DND-41 (cell line): ENCODE results near the gene RETREG2.

Source experiments
- ATAC-seq: fragments of 200-7000 bp; cut with Tn5 transposase; 3 replicates; pipeline ENCODE4 v1.9.1; 2021; ENCODE audit warnings: low read depth; ENCODE audit not compliant: insufficient read depth
- DNase-seq: peaks from one replicate; pipeline ENCODE4 v3.0.0-alpha.2; 2020
- H2AFZ ChIP-seq: 2 replicates; pipeline ENCODE4 v1.6.0; 2012; ENCODE audit warnings: low read depth, low read length
- H3K27ac ChIP-seq: 2 replicates; pipeline ENCODE4 v1.5.1; 2012; ENCODE audit warnings: low read length, inconsistent platforms
- H3K27me3 ChIP-seq: fragments of 200-600 bp; sonication (generic); 2 replicates; pipeline ENCODE4 v1.6.0; 2012; ENCODE audit warnings: low read length, mild to moderate bottlenecking, inconsistent platforms; ENCODE audit not compliant: insufficient read depth, poor library complexity
- H3K36me3 ChIP-seq: 2 replicates; pipeline ENCODE4 v1.5.1; 2012; ENCODE audit warnings: low read length, inconsistent platforms; ENCODE audit not compliant: insufficient read depth
- H3K4me1 ChIP-seq: 2 replicates; pipeline ENCODE4 v1.5.1; 2012; ENCODE audit warnings: mild to moderate bottlenecking, low read length; ENCODE audit not compliant: insufficient read depth
- H3K4me2 ChIP-seq: 2 replicates; pipeline ENCODE4 v1.6.0; 2012; ENCODE audit warnings: mild to moderate bottlenecking, moderate library complexity, low read length, inconsistent platforms; ENCODE audit not compliant: insufficient read depth
- H3K4me3 ChIP-seq, 2 experiments: fragments of 200-600 bp in 1 of 2; shearing (Covaris generic) in 1 of 2; 2 replicates each; pipeline ENCODE4 v1.5.1; 2012 to 2016; ENCODE audit warnings: inconsistent platforms in 2 of 2, low read length in 2 of 2, mild to moderate bottlenecking in 2 of 2, low read depth in 1 of 2, moderate library complexity in 1 of 2
- H3K79me2 ChIP-seq: 2 replicates; pipeline ENCODE4 v1.6.0; 2012; ENCODE audit warnings: low read length, inconsistent platforms; ENCODE audit not compliant: insufficient read depth
- H3K9ac ChIP-seq: 2 replicates; pipeline ENCODE4 v1.6.0; 2012; ENCODE audit warnings: low read depth, mild to moderate bottlenecking, inconsistent platforms, low read length, moderate library complexity
- H3K9me3 ChIP-seq: 2 replicates; pipeline ENCODE4 v1.5.1; 2012; ENCODE audit warnings: low read length, moderate library complexity, mild to moderate bottlenecking, inconsistent platforms; ENCODE audit not compliant: insufficient read depth, severe bottlenecking
- H4K20me1 ChIP-seq: 2 replicates; pipeline ENCODE4 v1.6.0; 2012; ENCODE audit warnings: low read length; ENCODE audit not compliant: insufficient read depth
- CTCF ChIP-seq: IDR thresholded peaks from 2 replicates; pipeline ENCODE4 v1.5.1; 2012; ENCODE audit warnings: borderline replicate concordance, low read length, moderate library complexity, mild to moderate bottlenecking; ENCODE audit not compliant: poor library complexity, severe bottlenecking; ENCODE audit errors: extremely low read depth
- EZH2 ChIP-seq: IDR thresholded peaks from 3 replicates; pipeline ENCODE4 v1.6.1; 2012; ENCODE audit warnings: borderline replicate concordance, low read depth, mild to moderate bottlenecking, moderate library complexity, low read length, inconsistent platforms; ENCODE audit not compliant: severe bottlenecking

Gene RETREG2

GRCh38 chr2:219165058-219165911 is 12.8 kb upstream of the RETREG2 start:
- Histone ChIP-seq H3K4me2 (no peak overlapping the region), H3K79me2 (no peaks in the 10 kb centered on the region)
- no peak for ATAC-seq

GRCh38 chr2:219167997-219168396 is 10.1 kb upstream of the RETREG2 start:
- Histone ChIP-seq H3K27ac (no peak overlapping the region), H4K20me1 (peaks cover 2% of the 10 kb centered on the region; the same call in 1 of the 2 replicates), H3K36me3 (peaks cover 22% of the 10 kb centered on the region), H2AFZ (no peak overlapping the region), H3K9ac (no peak overlapping the region), H3K79me2 (no peaks in the 10 kb centered on the region), H3K27me3 (no peaks in the 10 kb centered on the region), H3K4me3 (no peak overlapping the region), H3K9me3 (no peaks in the 10 kb centered on the region), H3K4me2 (no peak overlapping the region), H3K4me1 (no peaks in the 10 kb centered on the region)
- DNase-seq: no peak
- no peak for ATAC-seq
- TF ChIP-seq CTCF (no peak), EZH2 (no peak)

More at GRCh38 chr2:219165058-219165911, 12.8 kb upstream of the RETREG2 start:
- DNase-seq: no peak
- Histone ChIP-seq H3K9ac (no peak overlapping the region), H2AFZ (no peak overlapping the region), H4K20me1 (no peaks in the 10 kb centered on the region), H3K4me1 (peaks cover 8% of the 10 kb centered on the region), H3K27ac (no peak overlapping the region), H3K9me3 (no peaks in the 10 kb centered on the region), H3K4me3 (no peak overlapping the region), H3K36me3 (no peaks in the 10 kb centered on the region), H3K27me3 (no peaks in the 10 kb centered on the region)
- TF ChIP-seq EZH2 (no peak), CTCF (no peak)

GRCh38 chr2:219168526-219168925 is 9.5 kb upstream of the RETREG2 start:
- no peaks in the 10 kb centered on the region for H3K9me3 ChIP-seq
- H3K36me3 ChIP-seq: peaks cover 27% of the 10 kb centered on the region
- H2AFZ ChIP-seq: no peak overlapping the region
- no peak overlapping the region for H3K4me3 ChIP-seq
- no peaks in the 10 kb centered on the region for H3K79me2 ChIP-seq
- no peak for DNase-seq
- no peak for ATAC-seq
- TF ChIP-seq EZH2 (no peak), CTCF (no peak)
- H3K4me2 ChIP-seq: no peak overlapping the region
- no peaks in the 10 kb centered on the region for H3K4me1 ChIP-seq
- no peak overlapping the region for H3K9ac ChIP-seq
- H3K27ac ChIP-seq: no peak overlapping the region
- no peaks in the 10 kb centered on the region for H3K27me3 ChIP-seq
- H4K20me1 ChIP-seq: peaks cover 4% of the 10 kb centered on the region; the same call in 1 of the 2 replicates
